Keratinocyte (primary cell): ENCODE measurements around the gene SLC17A2. TPM values are rescaled to one million over a fixed set of nuclear protein-coding genes. Genes with fewer than 3 reads are reported as not detected.
"Not testable (repeated sequence)": the region's sequence is repeated elsewhere in the genome, so short reads cannot be mapped to it uniquely, and the experiment has no call there.

Experiments
- DNase-seq: peaks from one replicate; pipeline ENCODE4 v3.0.0-alpha.2; 2011; ENCODE audit warnings: low read depth, missing footprints, low spot score
- FAIRE-seq: peaks from 2 replicates; lab custom pipeline; 2011; peaks lifted over from hg19 to GRCh38; lab: Jason Lieb, UNC
- H2AFZ ChIP-seq: 2 replicates; pipeline ENCODE4 v1.6.0; 2012; ENCODE audit warnings: low read length, control low read depth, inconsistent platforms; ENCODE audit not compliant: control insufficient read depth
- H3K27ac ChIP-seq: 2 replicates; pipeline ENCODE4 v1.5.1; 2011; ENCODE audit warnings: low read length; ENCODE audit not compliant: control insufficient read depth, insufficient read depth
- H3K27me3 ChIP-seq: 3 replicates; pipeline ENCODE4 v1.6.0; 2011; ENCODE audit warnings: low read length; ENCODE audit not compliant: control insufficient read depth, insufficient read depth; ENCODE audit errors: extremely low read depth
- H3K36me3 ChIP-seq, 2 experiments: 2 replicates in 1 of 2; 3 replicates in 1 of 2; pipeline ENCODE4 v1.5.1; 2011; ENCODE audit warnings: low read length in 2 of 2, mild to moderate bottlenecking in 1 of 2; ENCODE audit not compliant: control insufficient read depth in 2 of 2, insufficient read depth in 2 of 2; ENCODE audit errors: extremely low read depth in 1 of 2
- H3K4me1 ChIP-seq: 3 replicates; pipeline ENCODE4 v1.5.1; 2011; ENCODE audit warnings: low read length; ENCODE audit not compliant: control insufficient read depth, insufficient read depth; ENCODE audit errors: extremely low read depth
- H3K4me2 ChIP-seq: 3 replicates; pipeline ENCODE4 v1.6.0; 2011; ENCODE audit warnings: low read depth, low read length; ENCODE audit not compliant: control insufficient read depth, insufficient read depth; ENCODE audit errors: extremely low read depth
- H3K4me3 ChIP-seq, 3 experiments: fragments of 200-600 bp in 1 of 3; sonication (generic) in 1 of 3; 2 replicates in 2 of 3; 3 replicates in 1 of 3; pipeline ENCODE4 v1.5.1; 2011 to 2016; ENCODE audit warnings: low read length in 3 of 3, mild to moderate bottlenecking in 3 of 3, control low read depth in 2 of 3, inconsistent platforms in 1 of 3, low read depth in 1 of 3, mixed read lengths in 1 of 3, mixed run types in 1 of 3, moderate library complexity in 1 of 3; ENCODE audit not compliant: control insufficient read depth in 2 of 3, insufficient read depth in 2 of 3; ENCODE audit errors: extremely low read depth in 1 of 3
- H3K79me2 ChIP-seq: 2 replicates; pipeline ENCODE4 v1.6.0; 2012; ENCODE audit warnings: low read length; ENCODE audit not compliant: control insufficient read depth, insufficient read depth
- H3K9ac ChIP-seq: 3 replicates; pipeline ENCODE4 v1.6.0; 2011; ENCODE audit warnings: low read length; ENCODE audit not compliant: control insufficient read depth, insufficient read depth; ENCODE audit errors: extremely low read depth
- H3K9me1 ChIP-seq: 3 replicates; pipeline ENCODE4 v1.6.0; 2011; ENCODE audit warnings: low read length; ENCODE audit not compliant: control insufficient read depth, insufficient read depth; ENCODE audit errors: extremely low read depth
- H3K9me3 ChIP-seq: 2 replicates; pipeline ENCODE4 v1.5.1; 2012; ENCODE audit warnings: low read depth, low read length; ENCODE audit not compliant: control insufficient read depth
- H4K20me1 ChIP-seq: 3 replicates; pipeline ENCODE4 v1.6.0; 2011; ENCODE audit warnings: low read length; ENCODE audit not compliant: control insufficient read depth, insufficient read depth; ENCODE audit errors: extremely low read depth
- CTCF ChIP-seq, 3 experiments: IDR thresholded peaks in 1 of 3; conservative IDR thresholded peaks in 1 of 3; optimal IDR thresholded peaks in 1 of 3; 2 replicates in 2 of 3; 3 replicates in 1 of 3; pipeline versions ENCODE3 to v1.5.1; 2011; ENCODE audit warnings: low read length in 3 of 3, mild to moderate bottlenecking in 3 of 3, moderate library complexity in 2 of 3, control low read depth in 1 of 3, inconsistent platforms in 1 of 3; ENCODE audit not compliant: insufficient read depth in 2 of 3; ENCODE audit errors: extremely low read depth in 1 of 3
- EZH2 ChIP-seq: IDR thresholded peaks from one replicate; pipeline ENCODE4 v1.6.1; 2012; ENCODE audit warnings: inconsistent platforms, mild to moderate bottlenecking, low read length, moderate library complexity
- dilution Hi-C: fragments of 300-500 bp; cut with MboI; formaldehyde crosslinking; loops from one replicate; pipeline ENCODE4 v1.7.0; 2020; ENCODE audit warnings: low sequenced_read_pairs; ENCODE audit not compliant: extremely low pct_ligation_motif_present
- polyA plus RNA-seq, 5 experiments: library from polyadenylated mRNA; depleted of rRNA in 3 of 5; stranded (reverse) in 3 of 5; stranded (forward) in 1 of 5; unstranded in 1 of 5; fragments of >200 nt; gene quantifications; 1 replicate in 1 of 5; 2 replicates in 3 of 5; 3 replicates in 1 of 5; pipeline versions ENCODE4 v1.2.1 to v1.2.3, GENCODE V29; 2011 to 2012; ENCODE audit warnings: missing spikeins in 2 of 5, low read depth in 1 of 5, low replicate concordance in 1 of 5

The SLC17A2 gene
- polyA plus RNA-seq, 1 donor (not counting 4 experiments of a cell fraction or from before 2014, with no cell fraction given), result not detected

DNA sequence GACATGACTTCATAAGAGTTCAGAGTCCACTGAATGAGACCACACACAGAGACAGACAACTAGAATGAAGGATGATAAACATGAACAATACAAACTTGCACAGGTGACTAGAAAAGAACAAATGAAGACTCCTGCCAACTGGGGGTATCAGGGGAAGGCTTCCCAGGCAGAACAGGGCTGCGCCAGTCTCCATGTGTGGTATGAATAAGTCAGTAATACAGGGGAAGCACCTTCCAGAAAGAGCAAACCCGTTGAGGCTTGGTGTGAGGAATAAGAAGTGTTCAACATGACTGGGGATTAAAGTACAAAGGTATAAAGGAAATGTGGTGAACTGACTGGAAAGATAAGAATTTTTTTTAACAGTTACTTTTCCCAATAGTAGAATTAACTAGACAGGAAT is 3.7 kb upstream of the SLC17A2 start:
- Histone ChIP-seq H3K27ac (no peak overlapping the region), H3K9me3 (no peaks in the 10 kb centered on the region), H3K36me3 (no peaks in the 10 kb centered on the region), H3K4me1 (no peaks in the 10 kb centered on the region), H2AFZ (no peak overlapping the region), H3K4me2 (no peak overlapping the region), H3K79me2 (no peaks in the 10 kb centered on the region), H3K27me3 (no peaks in the 10 kb centered on the region), H3K9me1 (no peaks in the 10 kb centered on the region), H3K4me3 (no peak overlapping the region), H3K9ac (no peak overlapping the region), H4K20me1 (no peaks in the 10 kb centered on the region)
- DNase-seq (no peak), FAIRE-seq (no peak)
- no peak for TF ChIP-seq EZH2
- no peak for TF ChIP-seq CTCF (optimal IDR thresholded peaks at IDR 0.05 in 1 of 3, IDR thresholded peaks at IDR 0.05 in 1 of 3, conservative IDR thresholded peaks at IDR 0.05 in 1 of 3; ENCODE audit: extremely low read depth in 1 of 3, insufficient read depth in 2 of 3, low read length in 3 of 3)
- dilution Hi-C loops, result no loop called here

- Histone ChIP-seq H3K27ac (no peak overlapping the region), H3K79me2 (no peaks in the 10 kb centered on the region), H3K9me3 (no peaks in the 10 kb centered on the region), H3K4me1 (no peaks in the 10 kb centered on the region), H3K27me3 (no peaks in the 10 kb centered on the region), H3K36me3 (no peaks in the 10 kb centered on the region), H3K4me3 (no peak overlapping the region), H3K4me2 (no peak overlapping the region), H2AFZ (no peak overlapping the region), H3K9ac (no peak overlapping the region), H4K20me1 (no peaks in the 10 kb centered on the region), H3K9me1 (no peaks in the 10 kb centered on the region)
- dilution Hi-C loops, result no loop called here
- FAIRE-seq, result no peak
- DNase-seq, result no peak
- TF ChIP-seq EZH2 (no peak), CTCF (optimal IDR thresholded peaks at IDR 0.05 in 1 of 3, IDR thresholded peaks at IDR 0.05 in 1 of 3, conservative IDR thresholded peaks at IDR 0.05 in 1 of 3; ENCODE audit: extremely low read depth in 1 of 3, insufficient read depth in 2 of 3, low read length in 3 of 3) (no peak)
Observed at GRCh38 chr6:25931411-25931709, 869 bp upstream of the SLC17A2 start.

GRCh38 chr6:25929785-25930184 is 706 bp downstream of the SLC17A2 start:
- H2AFZ ChIP-seq, H3K27me3 ChIP-seq, H3K9me3 ChIP-seq, H3K4me2 ChIP-seq, H4K20me1 ChIP-seq, dilution Hi-C loops, H3K9ac ChIP-seq, H3K79me2 ChIP-seq, H3K9me1 ChIP-seq, H3K27ac ChIP-seq, H3K4me3 ChIP-seq, H3K36me3 ChIP-seq, H3K4me1 ChIP-seq, DNase-seq, FAIRE-seq: not testable (repeated sequence)
